Calu3 (cell line): Measurements from ENCODE around the gene PLXNA1. TPM values are rescaled to one million over a fixed set of nuclear protein-coding genes. Genes with fewer than 3 reads are reported as not detected.

Experiments
- BruUV-seq: library from RNA; stranded (reverse); fragments of 400-500 nt; replicated peaks from 2 replicates; lab custom pipeline; 2021; lab: Mats Ljungman, UMichigan
- CTCF ChIA-PET: fragments of 300-600 bp; sonication (Branson Sonifier 250); formaldehyde crosslinking; loops from one replicate; lab custom pipeline; 2022; ENCODE audit warnings: antibody characterized with exemption; lab: Charles Lee
- DNase-seq: peaks from one replicate; pipeline ENCODE4 v3.0.0; 2022
- H3K27ac Mint-ChIP-seq: one replicate; pipeline ENCODE4 v1.8.0; 2022; ENCODE audit warnings: mixed read lengths; ENCODE audit not compliant: unreplicated experiment
- H3K27me3 Mint-ChIP-seq: one replicate; pipeline ENCODE4 v1.8.0; 2022; ENCODE audit warnings: mixed read lengths; ENCODE audit not compliant: unreplicated experiment
- H3K36me3 Mint-ChIP-seq: one replicate; pipeline ENCODE4 v1.8.0; 2022; ENCODE audit warnings: mild to moderate bottlenecking, moderate library complexity, mixed read lengths; ENCODE audit not compliant: insufficient read depth, unreplicated experiment
- H3K4me1 Mint-ChIP-seq: one replicate; pipeline ENCODE4 v1.8.0; 2022; ENCODE audit warnings: mild to moderate bottlenecking, low read depth, mixed read lengths; ENCODE audit not compliant: unreplicated experiment
- H3K4me3 Mint-ChIP-seq: one replicate; pipeline ENCODE4 v1.8.0; 2022; ENCODE audit warnings: mild to moderate bottlenecking, low read depth, moderate library complexity, mixed read lengths; ENCODE audit not compliant: unreplicated experiment
- H3K9me3 Mint-ChIP-seq: one replicate; pipeline ENCODE4 v1.8.0; 2022; ENCODE audit warnings: low read depth, mixed read lengths; ENCODE audit not compliant: unreplicated experiment
- intact Hi-C: fragments of 100-400 bp; cut with micrococcal nuclease; formaldehyde crosslinking; loops from one replicate; pipeline ENCODE4 v1.10.0; 2022; ENCODE audit not compliant: unreplicated experiment
- total RNA-seq: library from RNA; stranded (reverse); gene quantifications from 2 replicates; pipeline ENCODE4 v1.2.3, GENCODE V29; 2022
- TF ChIP-seq, protein P1 (sequence below): fragments of 200-600 bp; IDR thresholded peaks from one replicate; pipeline ENCODE4 v1.8.0; 2022; ENCODE audit warnings: antibody characterized with exemption; ENCODE audit not compliant: unreplicated experiment

The PLXNA1 gene
- total RNA-seq, 1 experiment from 2014 or later: 84.3 TPM

DNA sequence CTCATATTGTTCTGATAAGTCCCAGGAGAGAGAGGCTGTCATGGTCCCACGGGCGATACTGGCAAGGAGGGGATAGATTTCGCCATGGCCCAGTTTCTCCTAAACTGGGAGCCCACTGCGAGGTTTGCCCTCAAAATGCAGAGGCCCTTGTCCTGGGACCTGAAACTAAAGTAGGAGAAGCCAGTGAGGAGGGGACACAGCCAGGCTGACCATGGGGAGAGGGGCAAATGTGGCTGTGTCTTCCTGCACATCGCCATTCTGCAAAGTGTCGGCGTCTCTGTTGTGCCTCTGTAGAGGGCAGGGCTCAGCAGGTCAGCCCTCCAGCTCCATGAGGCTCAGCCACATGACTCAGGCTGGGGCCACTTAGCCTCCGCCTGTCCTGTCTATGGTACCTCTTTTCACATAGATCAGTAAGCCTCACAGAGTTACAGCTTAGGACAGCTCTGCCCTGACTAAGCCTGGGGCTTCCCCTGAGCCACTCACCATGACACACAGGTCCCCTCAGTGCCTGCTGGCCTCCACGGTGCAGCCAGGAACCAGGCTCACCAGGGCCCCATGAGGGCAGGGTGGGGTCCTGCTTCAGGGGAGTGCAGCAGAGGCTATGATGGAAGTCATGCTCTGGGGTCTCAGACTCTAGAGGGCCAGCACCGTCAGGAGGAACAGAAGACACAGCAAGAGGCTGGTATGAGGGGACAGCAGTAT, 28.6 kb upstream of the PLXNA1 start:
- no peak overlapping the region for H3K4me3 Mint-ChIP-seq
- no peak for DNase-seq
- BruUV-seq: no TSS peak

DNA sequence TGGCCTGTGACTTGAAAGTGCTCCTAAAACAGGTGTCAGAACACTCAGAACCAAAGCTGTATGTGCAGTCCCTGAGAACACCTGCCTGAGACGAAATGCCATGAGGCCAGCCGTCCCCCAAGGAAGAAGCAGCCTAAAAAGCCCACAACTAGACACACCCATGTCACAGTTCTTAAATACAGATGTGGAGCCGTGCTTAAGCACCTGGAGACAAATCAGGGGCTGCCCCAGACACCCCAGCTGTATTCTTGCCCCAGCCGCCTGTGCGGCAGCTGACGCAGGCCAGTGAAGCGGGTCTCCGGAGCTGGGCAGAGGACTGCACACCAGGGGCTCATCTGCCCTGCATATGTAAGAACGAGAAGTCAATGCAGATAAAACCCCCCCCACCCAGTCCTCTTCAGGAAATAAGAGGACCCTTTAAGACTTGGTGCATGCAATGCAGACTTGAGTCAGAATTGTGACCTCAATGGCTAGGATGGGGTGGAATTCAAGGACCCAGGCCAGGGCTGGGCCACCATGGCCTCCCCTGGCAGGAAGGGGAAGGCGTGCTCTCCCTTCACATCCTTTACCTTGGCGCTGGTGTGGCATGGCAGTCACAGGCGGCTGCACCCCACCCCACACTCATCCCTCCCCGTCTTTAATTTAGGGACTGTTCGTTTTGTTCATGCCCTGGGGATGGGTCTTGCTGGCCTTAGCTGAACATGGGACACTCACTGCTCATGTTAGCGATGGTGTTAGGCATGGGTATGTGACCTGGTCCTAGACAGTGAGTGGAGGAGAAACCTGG, 27.7 kb upstream of the PLXNA1 start:
- Mint-ChIP-seq H3K36me3 (no peaks in the 10 kb centered on the region), H3K27ac (no peak overlapping the region), H3K27me3 (no peaks in the 10 kb centered on the region), H3K9me3 (no peaks in the 10 kb centered on the region), H3K4me1 (no peaks in the 10 kb centered on the region), H3K4me3 (no peak overlapping the region)
- no peak for DNase-seq
- intact Hi-C loops: no loop called here
- no TSS peak for BruUV-seq
- CTCF ChIA-PET: no interaction called here
- TF ChIP-seq, protein P1, sequence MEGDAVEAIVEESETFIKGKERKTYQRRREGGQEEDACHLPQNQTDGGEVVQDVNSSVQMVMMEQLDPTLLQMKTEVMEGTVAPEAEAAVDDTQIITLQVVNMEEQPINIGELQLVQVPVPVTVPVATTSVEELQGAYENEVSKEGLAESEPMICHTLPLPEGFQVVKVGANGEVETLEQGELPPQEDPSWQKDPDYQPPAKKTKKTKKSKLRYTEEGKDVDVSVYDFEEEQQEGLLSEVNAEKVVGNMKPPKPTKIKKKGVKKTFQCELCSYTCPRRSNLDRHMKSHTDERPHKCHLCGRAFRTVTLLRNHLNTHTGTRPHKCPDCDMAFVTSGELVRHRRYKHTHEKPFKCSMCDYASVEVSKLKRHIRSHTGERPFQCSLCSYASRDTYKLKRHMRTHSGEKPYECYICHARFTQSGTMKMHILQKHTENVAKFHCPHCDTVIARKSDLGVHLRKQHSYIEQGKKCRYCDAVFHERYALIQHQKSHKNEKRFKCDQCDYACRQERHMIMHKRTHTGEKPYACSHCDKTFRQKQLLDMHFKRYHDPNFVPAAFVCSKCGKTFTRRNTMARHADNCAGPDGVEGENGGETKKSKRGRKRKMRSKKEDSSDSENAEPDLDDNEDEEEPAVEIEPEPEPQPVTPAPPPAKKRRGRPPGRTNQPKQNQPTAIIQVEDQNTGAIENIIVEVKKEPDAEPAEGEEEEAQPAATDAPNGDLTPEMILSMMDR: no peak

More for the DNA sequence above, 28.6 kb upstream of the PLXNA1 start:
- intact Hi-C loops: no loop called here
- Mint-ChIP-seq H3K9me3 (no peaks in the 10 kb centered on the region), H3K27me3 (no peaks in the 10 kb centered on the region), H3K36me3 (no peaks in the 10 kb centered on the region), H3K27ac (no peak overlapping the region), H3K4me1 (no peaks in the 10 kb centered on the region)
- TF ChIP-seq, protein P1: no peak
- CTCF ChIA-PET: no interaction called here

DNA sequence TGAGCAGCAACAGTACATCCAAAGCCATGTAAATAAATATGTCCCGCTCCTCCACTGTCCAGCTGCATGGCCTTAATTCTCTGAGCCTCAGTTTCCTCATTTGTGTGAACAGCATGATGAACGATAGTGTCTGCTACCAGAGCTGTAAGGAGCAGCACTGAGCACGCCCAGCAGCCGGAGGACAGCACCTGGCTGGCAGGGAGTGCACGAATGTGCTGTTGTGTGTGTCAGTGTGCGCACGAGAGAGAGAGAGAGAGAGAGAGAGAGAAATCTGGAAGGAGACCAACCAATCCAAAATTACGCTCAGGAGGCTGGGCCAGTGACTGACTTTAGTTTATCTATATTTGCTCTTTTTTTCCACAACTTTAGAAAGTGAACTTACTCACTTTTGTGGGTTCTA, 26.6 kb upstream of the PLXNA1 start:
- no peak for DNase-seq
- peaks cover 3% of the 10 kb centered on the region for H3K36me3 Mint-ChIP-seq
- CTCF ChIA-PET: no interaction called here
- no peak overlapping the region for H3K4me3 Mint-ChIP-seq
- H3K27ac Mint-ChIP-seq: no peak overlapping the region
- H3K27me3 Mint-ChIP-seq: no peaks in the 10 kb centered on the region
- H3K4me1 Mint-ChIP-seq: no peaks in the 10 kb centered on the region
- TF ChIP-seq, protein P1: no peak
- intact Hi-C loops: no loop called here
- H3K9me3 Mint-ChIP-seq: no peaks in the 10 kb centered on the region
- BruUV-seq: no TSS peak

DNA sequence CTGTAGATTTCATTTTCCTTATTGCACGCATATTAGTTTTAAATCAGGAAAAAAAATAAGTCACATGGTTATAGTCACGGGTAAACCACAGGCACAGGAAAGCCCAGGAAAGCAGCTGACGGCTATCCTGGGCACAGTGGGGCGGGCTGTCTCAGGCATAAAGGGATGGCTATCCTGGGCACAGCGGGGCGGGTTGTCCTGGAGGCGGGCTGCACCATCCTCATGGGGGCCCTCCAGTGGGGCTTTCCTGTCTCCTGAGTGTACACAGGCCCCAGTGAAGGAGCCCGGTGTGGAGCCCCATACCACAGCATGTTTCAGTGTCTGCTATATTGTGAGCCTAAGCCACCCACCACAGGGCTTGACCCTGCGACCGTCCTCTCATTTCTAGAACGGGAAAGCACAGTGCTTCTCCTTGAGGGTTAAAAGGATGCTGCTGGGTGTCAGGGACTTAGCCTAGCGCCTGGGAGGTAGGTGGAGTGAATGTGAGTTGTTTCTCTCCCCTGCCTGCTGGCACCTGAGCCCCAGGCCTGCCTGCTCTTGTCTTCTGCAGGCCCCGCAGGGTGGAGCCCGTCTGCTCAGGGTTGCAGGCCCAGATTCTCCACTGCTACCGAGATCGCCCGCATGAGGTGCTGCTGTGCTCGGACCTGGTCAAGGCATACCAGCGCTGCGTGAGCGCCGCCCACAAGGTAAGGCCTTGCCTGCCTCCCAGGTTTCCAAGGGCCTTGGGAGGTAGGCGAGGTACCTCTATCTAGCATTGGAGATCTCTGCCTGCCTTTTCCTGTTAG, 25.9 kb upstream of the PLXNA1 start:
- Mint-ChIP-seq H3K27me3 (no peaks in the 10 kb centered on the region), H3K9me3 (no peaks in the 10 kb centered on the region), H3K4me1 (no peaks in the 10 kb centered on the region), H3K4me3 (no peak overlapping the region), H3K36me3 (peaks cover 5% of the 10 kb centered on the region), H3K27ac (no peak overlapping the region)
- TF ChIP-seq, protein P1: no peak
- intact Hi-C loops: no loop called here
- CTCF ChIA-PET: no interaction called here
- BruUV-seq: no TSS peak
- DNase-seq: no peak
